ENCODE measurements around the gene USP15.

- TF ChIP-seq CTCF (IDR thresholded peaks at IDR 0.05) (no peak), EP300 (IDR thresholded peaks at IDR 0.05) (no peak)
These were observed 100.8 kb downstream of the USP15 start for GRCh38 chr12:62361048-62361447.

Measured in tibial nerve (tissue), 4 donors.